ENCODE results near the gene DBN1.

The DBN1 gene

DNA sequence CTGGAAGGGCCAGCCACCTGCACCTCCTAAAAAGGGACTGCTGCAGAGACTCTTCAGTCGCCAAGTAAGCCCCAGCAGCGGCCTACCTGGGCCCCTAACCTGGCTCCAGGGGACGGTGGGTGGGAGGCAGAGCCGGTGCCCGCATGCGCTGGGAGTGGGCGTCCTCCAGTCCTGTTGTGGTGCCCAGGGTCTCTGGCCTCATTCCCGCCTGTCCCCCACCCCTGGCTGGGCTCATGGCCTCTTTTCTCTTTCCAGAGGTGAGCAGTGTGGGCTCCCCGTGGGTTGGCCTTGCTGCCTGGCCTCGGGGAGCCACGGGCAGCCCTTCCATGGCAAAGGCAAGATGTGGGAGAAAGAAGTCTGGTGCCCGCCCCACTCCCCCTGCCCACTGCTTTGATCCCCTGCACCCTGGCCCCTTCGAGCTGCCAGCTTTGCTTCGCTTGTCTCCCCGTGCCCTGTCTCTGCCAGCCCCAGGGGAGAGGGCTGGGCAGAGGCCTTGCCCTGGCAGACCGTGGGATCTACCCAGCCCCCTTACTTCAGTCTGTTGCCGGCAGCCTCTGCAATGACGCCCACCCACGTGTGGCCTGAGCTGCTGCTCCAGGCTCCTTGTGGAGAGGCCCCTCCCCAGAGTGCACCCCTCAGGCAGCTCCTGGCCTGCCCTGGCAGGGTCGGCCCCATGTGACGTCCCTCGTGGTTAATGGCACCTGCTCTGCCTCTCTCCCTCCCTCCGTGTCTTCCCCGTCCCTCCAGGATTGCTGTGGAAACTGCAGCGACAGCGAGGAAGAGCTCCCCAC lies 32.2 kb downstream of the DBN1 start:
- Histone ChIP-seq H3K36me3 (ENCODE audit: insufficient read depth, low read length) (peaks cover 19% of the 10 kb centered on the region), H3K27ac (ENCODE audit: low read depth, low read length) (no peak overlapping the region)

DNA sequence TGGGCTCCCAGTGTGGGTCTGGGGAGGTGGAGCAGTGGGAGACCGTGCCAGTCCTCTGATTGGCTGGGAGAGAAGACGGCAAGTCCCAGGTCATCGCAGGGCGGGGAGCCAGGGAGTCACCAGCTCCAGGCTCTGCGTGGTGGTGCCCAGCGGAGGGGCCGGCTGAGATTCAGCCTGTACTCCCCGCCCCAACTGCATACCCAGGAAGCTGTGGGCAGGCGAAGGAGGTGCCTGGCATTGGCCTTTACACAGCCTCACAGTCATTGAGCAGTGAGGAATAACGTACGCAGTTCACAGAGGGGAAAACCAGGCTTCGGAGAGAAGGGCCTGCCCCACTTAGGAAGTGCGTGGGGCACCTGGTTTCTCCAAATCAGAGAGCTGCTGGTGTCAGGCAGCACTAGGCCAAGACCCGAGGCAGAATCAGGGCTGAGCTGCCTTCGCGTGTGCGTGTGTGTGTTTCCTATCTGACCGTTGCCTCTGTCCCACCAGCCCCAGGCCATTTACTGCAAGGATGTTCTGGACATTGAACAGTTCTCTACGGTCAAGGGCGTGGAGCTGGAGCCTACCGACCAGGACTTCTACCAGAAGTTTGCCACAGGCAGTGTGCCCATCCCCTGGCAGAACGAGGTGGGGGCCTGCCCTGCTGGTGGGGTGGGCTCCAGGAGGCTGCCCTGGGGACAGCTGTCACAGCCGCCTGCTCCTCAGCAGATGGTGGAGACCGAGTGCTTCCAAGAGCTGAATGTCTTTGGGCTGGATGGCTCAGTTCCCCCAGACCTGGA lies 33.0 kb downstream of the DBN1 start:
- Histone ChIP-seq H3K9me3 (ENCODE audit: low read length) (no peaks in the 10 kb centered on the region), H3K27me3 (ENCODE audit: control insufficient read depth in 1 of 2, insufficient read depth in 2 of 2, low read length in 2 of 2) (peaks cover 0 to 7% of the 10 kb centered on the region in 2 donors), H3K4me3 (ENCODE audit: low read depth in 1 of 2, low read length in 2 of 2) (no peak overlapping the region), H3K36me3 (ENCODE audit: insufficient read depth, low read length) (peaks cover 25% of the 10 kb centered on the region), H3K9ac (ENCODE audit: low read length) (no peak overlapping the region), H3K4me1 (ENCODE audit: insufficient read depth, low read length) (no peaks in the 10 kb centered on the region), H3K27ac (ENCODE audit: low read depth, low read length) (no peak overlapping the region)

More for the DNA sequence above, 32.2 kb downstream of the DBN1 start:
- Histone ChIP-seq H3K4me3 (ENCODE audit: low read depth in 1 of 2, low read length in 2 of 2) (no peak overlapping the region), H3K9ac (ENCODE audit: low read length) (no peak overlapping the region), H3K9me3 (ENCODE audit: low read length) (no peaks in the 10 kb centered on the region), H3K4me1 (ENCODE audit: insufficient read depth, low read length) (peaks cover 5% of the 10 kb centered on the region), H3K27me3 (ENCODE audit: control insufficient read depth in 1 of 2, insufficient read depth in 2 of 2, low read length in 2 of 2) (peaks cover 0 to 12% of the 10 kb centered on the region in 2 donors)

DNA sequence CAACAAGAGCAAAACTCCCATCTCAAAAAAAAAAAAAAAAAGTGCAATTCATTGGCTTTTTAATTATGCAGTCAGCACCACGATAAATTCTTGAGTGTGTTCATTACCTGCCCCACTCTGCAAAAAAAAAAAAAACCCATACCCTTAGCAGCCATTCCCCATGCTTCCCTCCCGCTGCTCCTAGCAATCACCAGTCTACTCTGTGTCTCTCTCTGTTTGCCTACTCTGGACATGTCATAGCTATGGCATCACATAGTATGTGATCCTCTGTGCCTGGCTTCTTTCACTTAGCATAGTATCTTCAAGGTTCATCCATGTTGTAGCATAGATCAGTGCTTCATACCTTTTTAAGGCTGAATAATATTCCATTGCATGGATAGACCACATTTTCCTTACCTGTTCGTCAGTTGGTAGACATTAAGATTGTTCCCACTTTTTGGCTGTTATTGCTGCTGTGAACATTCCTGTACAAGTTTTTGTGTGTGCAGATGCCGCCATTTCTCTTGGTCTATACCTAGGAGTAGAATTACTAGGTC lies 33.8 kb downstream of the DBN1 start:
- Histone ChIP-seq H3K4me1 (ENCODE audit: insufficient read depth, low read length) (no peaks in the 10 kb centered on the region), H3K36me3 (ENCODE audit: insufficient read depth, low read length) (peaks cover 32% of the 10 kb centered on the region), H3K9ac (ENCODE audit: low read length) (no peak overlapping the region), H3K4me3 (ENCODE audit: low read depth in 1 of 2, low read length in 2 of 2) (no peak overlapping the region), H3K27me3 (ENCODE audit: control insufficient read depth in 1 of 2, insufficient read depth in 2 of 2, low read length in 2 of 2) (no peaks in the 10 kb centered on the region), H3K9me3 (ENCODE audit: low read length) (no peaks in the 10 kb centered on the region), H3K27ac (ENCODE audit: low read depth, low read length) (no peak overlapping the region)

DNA sequence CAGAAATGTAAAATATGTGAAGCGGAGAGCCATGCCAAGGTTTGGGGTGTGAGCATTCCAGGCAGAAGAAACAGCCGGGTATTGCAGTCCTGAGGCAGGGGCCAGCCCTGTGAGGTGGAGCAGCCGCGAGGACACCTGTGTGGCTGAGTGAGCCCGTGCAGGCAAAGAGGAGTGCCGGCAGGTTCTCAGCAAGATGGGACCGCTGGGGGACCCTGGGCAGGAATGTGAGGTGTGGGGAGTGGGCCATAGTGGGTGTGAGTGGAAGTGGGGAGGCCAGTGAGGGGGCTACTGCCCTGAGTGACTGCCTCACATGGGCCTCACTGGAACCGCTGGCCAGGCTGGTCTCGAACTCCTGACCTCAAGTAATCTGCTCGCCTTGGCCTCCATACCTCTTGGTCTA lies 35.0 kb downstream of the DBN1 start:
- Histone ChIP-seq H3K9ac (ENCODE audit: low read length) (no peak overlapping the region), H3K36me3 (ENCODE audit: insufficient read depth, low read length) (peaks cover 43% of the 10 kb centered on the region), H3K4me3 (ENCODE audit: low read depth in 1 of 2, low read length in 2 of 2) (no peak overlapping the region), H3K27me3 (ENCODE audit: control insufficient read depth in 1 of 2, insufficient read depth in 2 of 2, low read length in 2 of 2) (no peaks in the 10 kb centered on the region), H3K27ac (ENCODE audit: low read depth, low read length) (no peak overlapping the region), H3K9me3 (ENCODE audit: low read length) (no peaks in the 10 kb centered on the region), H3K4me1 (ENCODE audit: insufficient read depth, low read length) (no peaks in the 10 kb centered on the region)

DNA sequence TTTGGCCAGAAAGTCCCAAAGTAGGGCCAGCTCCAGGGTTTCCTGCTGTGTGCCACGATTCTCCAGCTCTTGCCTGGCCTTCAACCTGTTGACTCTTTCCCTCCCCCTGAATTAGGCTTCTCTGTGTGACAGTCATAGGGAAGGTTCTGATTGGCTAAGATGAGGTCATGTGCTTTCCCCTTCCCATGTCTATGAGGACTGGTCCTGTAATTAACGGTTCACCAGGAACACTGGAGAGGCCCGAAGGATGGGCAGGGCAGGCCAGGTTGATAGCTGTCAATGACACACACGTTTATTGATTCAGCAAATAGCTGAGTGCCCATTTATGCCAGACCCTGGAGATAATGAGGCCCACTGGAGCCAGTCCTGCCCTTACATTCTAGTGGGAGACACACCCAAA lies 35.8 kb downstream of the DBN1 start:
- H3K27ac ChIP-seq (ENCODE audit: low read depth, low read length), result no peak overlapping the region
- peaks cover 52% of the 10 kb centered on the region for H3K36me3 ChIP-seq (ENCODE audit: insufficient read depth, low read length)
- H3K9me3 ChIP-seq (ENCODE audit: low read length), result no peaks in the 10 kb centered on the region
- no peak overlapping the region for H3K9ac ChIP-seq (ENCODE audit: low read length)
- no peaks in the 10 kb centered on the region for H3K27me3 ChIP-seq (ENCODE audit: control insufficient read depth in 1 of 2, insufficient read depth in 2 of 2, low read length in 2 of 2)
- H3K4me1 ChIP-seq (ENCODE audit: insufficient read depth, low read length), result peaks cover 3% of the 10 kb centered on the region
- H3K4me3 ChIP-seq (ENCODE audit: low read depth in 1 of 2, low read length in 2 of 2), result no peak overlapping the region

DNA sequence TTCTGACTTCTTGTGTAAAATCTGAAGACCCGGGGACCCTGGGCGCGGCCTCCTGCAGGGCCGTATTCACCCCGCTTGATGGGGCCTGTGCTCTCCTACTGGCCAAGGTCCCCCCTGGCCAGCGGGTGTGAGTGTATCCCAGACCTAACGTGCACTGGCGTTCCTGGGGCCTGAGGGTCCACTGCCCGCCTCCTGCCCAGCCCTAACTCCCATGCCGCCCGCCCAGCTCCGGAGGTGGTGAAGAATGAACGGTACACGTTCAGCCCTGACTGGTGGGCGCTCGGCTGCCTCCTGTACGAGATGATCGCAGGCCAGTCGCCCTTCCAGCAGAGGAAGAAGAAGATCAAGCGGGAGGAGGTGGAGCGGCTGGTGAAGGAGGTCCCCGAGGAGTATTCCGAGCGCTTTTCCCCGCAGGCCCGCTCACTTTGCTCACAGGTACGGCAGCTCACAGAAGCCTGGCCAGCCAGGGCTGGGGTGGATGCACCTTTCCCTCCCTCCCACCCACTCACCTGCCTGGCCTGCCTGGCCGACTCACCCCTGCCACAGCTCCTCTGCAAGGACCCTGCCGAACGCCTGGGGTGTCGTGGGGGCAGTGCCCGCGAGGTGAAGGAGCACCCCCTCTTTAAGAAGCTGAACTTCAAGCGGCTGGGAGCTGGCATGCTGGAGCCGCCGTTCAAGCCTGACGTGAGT lies 37.4 kb downstream of the DBN1 start:
- H3K9ac ChIP-seq (ENCODE audit: low read length), result no peak overlapping the region

DNA sequence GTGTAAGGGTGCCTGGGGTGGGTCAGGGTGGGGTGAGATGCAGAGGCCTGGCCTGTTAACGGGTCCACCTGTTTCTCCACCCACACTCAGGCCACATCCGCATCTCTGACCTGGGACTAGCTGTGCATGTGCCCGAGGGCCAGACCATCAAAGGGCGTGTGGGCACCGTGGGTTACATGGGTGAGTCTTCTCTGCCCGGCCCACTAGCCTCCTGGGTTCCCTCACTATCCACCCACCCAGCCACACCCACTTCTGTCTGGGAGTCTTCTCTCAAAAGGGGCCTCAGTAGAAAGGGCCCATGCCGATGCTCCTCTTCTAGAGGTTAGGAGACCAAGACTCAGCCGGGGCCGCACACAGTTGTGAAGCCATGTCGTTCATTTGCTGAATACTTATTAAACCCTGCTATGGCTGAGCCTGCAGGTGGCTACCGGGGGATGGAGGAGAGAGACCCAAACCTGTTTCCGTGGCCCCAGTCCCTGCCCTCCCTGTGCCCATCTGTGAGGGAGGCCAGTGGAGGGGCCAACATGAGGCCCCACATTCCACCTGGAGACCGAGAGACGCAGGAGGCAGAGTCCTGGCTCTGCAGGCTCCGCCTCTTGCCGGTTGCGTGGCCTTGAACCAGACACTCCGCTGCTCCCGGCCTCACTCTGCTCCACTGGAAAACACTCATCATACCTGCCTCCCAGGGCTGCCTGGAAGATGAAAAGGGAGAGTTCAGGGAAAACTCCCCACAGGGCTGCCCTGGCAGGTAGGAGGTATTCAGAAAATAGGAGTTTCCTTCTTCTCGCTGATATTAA lies 38.3 kb downstream of the DBN1 start:
- Histone ChIP-seq H3K27me3 (ENCODE audit: control insufficient read depth in 1 of 2, insufficient read depth in 2 of 2, low read length in 2 of 2) (no peaks in the 10 kb centered on the region), H3K9me3 (ENCODE audit: low read length) (no peaks in the 10 kb centered on the region), H3K4me3 (ENCODE audit: low read depth in 1 of 2, low read length in 2 of 2) (no peak overlapping the region), H3K4me1 (ENCODE audit: insufficient read depth, low read length) (peaks cover 14% of the 10 kb centered on the region), H3K9ac (ENCODE audit: low read length) (no peak overlapping the region), H3K36me3 (ENCODE audit: insufficient read depth, low read length) (peaks cover 62% of the 10 kb centered on the region), H3K27ac (ENCODE audit: low read depth, low read length) (no peak overlapping the region)

More for the DNA sequence above, 37.4 kb downstream of the DBN1 start:
- H3K4me3 ChIP-seq (ENCODE audit: low read depth in 1 of 2, low read length in 2 of 2), result no peak overlapping the region
- H3K9me3 ChIP-seq (ENCODE audit: low read length), result no peaks in the 10 kb centered on the region
- H3K27me3 ChIP-seq (ENCODE audit: control insufficient read depth in 1 of 2, insufficient read depth in 2 of 2, low read length in 2 of 2), result no peaks in the 10 kb centered on the region
- H3K27ac ChIP-seq (ENCODE audit: low read depth, low read length), result no peak overlapping the region
- H3K36me3 ChIP-seq (ENCODE audit: insufficient read depth, low read length), result peaks cover 53% of the 10 kb centered on the region
- H3K4me1 ChIP-seq (ENCODE audit: insufficient read depth, low read length), result peaks cover 14% of the 10 kb centered on the region

DNA sequence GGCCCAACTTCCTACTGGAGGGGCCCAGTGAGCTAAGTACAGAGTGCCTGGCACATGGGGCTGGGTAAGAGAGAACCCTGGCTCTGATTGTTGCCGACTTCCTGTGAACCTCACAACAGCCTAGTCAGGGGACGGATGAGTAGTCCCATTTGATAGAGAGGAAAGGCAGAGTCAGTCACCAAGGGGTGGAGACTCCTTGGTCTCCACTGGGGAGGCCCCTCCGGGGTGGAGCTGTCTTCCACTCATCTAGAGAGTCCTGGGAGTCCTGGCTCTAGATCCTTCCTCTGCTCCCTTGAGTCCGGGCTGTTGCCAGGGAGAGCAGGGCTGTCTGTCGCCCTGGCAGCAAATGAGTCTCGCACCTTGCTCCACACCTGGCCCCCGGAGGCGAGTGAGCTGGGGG lies 39.0 kb downstream of the DBN1 start:
- Histone ChIP-seq H3K9ac (ENCODE audit: low read length) (no peak overlapping the region), H3K36me3 (ENCODE audit: insufficient read depth, low read length) (peaks cover 63% of the 10 kb centered on the region), H3K27ac (ENCODE audit: low read depth, low read length) (no peak overlapping the region)

DNA sequence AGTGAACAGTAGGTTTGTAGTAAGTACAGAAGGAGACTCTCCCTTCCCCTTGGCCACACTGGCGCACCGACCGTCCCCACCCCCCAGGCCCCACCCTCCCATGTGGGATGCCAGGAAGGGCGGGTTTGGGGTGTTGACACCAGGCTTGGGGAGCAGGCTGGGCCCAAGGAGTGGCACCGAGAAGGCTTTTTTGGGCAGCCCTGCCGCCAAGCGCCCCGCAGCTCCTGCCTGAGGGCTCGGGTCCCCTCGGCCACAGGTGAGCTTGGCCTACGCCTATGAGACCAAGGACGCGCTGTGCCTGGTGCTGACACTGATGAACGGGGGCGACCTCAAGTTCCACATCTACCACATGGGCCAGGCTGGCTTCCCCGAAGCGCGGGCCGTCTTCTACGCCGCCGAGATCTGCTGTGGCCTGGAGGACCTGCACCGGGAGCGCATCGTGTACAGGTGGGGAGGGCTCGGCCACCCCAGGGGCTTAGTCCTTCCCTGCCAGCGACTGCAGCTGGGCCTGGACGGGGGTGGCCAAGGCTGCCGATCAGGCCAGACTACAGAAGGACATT lies 39.7 kb downstream of the DBN1 start:
- peaks cover 63% of the 10 kb centered on the region for H3K36me3 ChIP-seq (ENCODE audit: insufficient read depth, low read length)

More for the DNA sequence above, 39.0 kb downstream of the DBN1 start:
- no peak overlapping the region for H3K4me3 ChIP-seq (ENCODE audit: low read depth in 1 of 2, low read length in 2 of 2)
- peaks cover 14% of the 10 kb centered on the region for H3K4me1 ChIP-seq (ENCODE audit: insufficient read depth, low read length)
- no peaks in the 10 kb centered on the region for H3K27me3 ChIP-seq (ENCODE audit: control insufficient read depth in 1 of 2, insufficient read depth in 2 of 2, low read length in 2 of 2)
- no peaks in the 10 kb centered on the region for H3K9me3 ChIP-seq (ENCODE audit: low read length)

DNA sequence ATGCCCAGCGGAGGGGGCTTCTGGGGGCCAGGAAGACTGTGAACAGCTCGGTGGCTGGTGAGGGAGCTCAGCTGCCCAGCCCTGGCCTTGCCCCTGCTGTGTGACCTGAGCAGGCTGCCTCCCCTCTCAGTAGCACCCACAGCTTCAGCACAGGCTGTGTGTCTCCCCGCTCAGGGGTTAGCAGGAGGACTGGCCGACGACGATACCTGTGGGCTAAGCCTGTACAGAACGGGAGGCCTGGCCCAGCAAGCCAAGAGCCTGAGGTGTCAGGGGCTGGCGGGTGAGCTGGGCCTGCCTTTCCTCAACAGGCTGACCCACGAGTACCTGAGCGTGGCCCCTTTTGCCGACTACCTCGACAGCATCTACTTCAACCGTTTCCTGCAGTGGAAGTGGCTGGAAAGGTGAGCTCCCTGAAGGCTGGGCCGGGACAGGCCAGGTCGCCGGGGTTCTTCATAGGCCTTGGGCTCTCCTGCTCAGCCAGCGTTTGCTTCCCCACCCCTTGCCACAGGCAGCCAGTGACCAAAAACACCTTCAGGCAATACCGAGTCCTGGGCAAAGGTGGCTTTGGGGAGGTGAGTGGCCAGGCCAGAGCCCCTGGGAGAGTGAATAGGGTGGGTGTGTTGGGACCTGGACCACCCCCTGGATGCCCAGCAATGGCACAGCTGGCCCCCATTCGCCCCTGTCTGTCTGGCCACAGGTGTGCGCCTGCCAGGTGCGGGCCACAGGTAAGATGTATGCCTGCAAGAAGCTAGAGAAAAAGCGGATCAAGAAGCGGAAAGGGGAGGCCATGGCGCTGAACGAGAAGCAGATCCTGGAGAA lies 40.4 kb downstream of the DBN1 start:
- Histone ChIP-seq H3K4me1 (ENCODE audit: insufficient read depth, low read length) (peaks cover 20% of the 10 kb centered on the region), H3K9me3 (ENCODE audit: low read length) (no peaks in the 10 kb centered on the region), H3K9ac (ENCODE audit: low read length) (no peak overlapping the region), H3K27ac (ENCODE audit: low read depth, low read length) (no peak overlapping the region), H3K36me3 (ENCODE audit: insufficient read depth, low read length) (peaks cover 63% of the 10 kb centered on the region), H3K4me3 (ENCODE audit: low read depth in 1 of 2, low read length in 2 of 2) (no peak overlapping the region), H3K27me3 (ENCODE audit: control insufficient read depth in 1 of 2, insufficient read depth in 2 of 2, low read length in 2 of 2) (no peaks in the 10 kb centered on the region)

More for the DNA sequence above, 39.7 kb downstream of the DBN1 start:
- Histone ChIP-seq H3K9me3 (ENCODE audit: low read length) (no peaks in the 10 kb centered on the region), H3K27me3 (ENCODE audit: control insufficient read depth in 1 of 2, insufficient read depth in 2 of 2, low read length in 2 of 2) (no peaks in the 10 kb centered on the region), H3K9ac (ENCODE audit: low read length) (no peak overlapping the region), H3K4me3 (ENCODE audit: low read depth in 1 of 2, low read length in 2 of 2) (no peak overlapping the region), H3K4me1 (ENCODE audit: insufficient read depth, low read length) (peaks cover 14% of the 10 kb centered on the region), H3K27ac (ENCODE audit: low read depth, low read length) (no peak overlapping the region)
